GM12801 (cell line): ENCODE data around the gene CTXN2.

Source experiments
- TF ChIP-seq, protein P1 (sequence below): IDR thresholded peaks from one replicate; pipeline ENCODE4 v1.5.1; 2011; ENCODE audit warnings: control low read depth; ENCODE audit not compliant: insufficient read length; ENCODE audit errors: extremely low read depth

CTXN2 gene

GRCh38 chr15:48168616-48169015 lies 22.8 kb upstream of the CTXN2 start:
- TF ChIP-seq, protein P1, sequence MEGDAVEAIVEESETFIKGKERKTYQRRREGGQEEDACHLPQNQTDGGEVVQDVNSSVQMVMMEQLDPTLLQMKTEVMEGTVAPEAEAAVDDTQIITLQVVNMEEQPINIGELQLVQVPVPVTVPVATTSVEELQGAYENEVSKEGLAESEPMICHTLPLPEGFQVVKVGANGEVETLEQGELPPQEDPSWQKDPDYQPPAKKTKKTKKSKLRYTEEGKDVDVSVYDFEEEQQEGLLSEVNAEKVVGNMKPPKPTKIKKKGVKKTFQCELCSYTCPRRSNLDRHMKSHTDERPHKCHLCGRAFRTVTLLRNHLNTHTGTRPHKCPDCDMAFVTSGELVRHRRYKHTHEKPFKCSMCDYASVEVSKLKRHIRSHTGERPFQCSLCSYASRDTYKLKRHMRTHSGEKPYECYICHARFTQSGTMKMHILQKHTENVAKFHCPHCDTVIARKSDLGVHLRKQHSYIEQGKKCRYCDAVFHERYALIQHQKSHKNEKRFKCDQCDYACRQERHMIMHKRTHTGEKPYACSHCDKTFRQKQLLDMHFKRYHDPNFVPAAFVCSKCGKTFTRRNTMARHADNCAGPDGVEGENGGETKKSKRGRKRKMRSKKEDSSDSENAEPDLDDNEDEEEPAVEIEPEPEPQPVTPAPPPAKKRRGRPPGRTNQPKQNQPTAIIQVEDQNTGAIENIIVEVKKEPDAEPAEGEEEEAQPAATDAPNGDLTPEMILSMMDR = no peak

- TF ChIP-seq, protein P1 = no peak
Observed at GRCh38 chr15:48170981-48171380, 20.5 kb upstream of the CTXN2 start.

DNA sequence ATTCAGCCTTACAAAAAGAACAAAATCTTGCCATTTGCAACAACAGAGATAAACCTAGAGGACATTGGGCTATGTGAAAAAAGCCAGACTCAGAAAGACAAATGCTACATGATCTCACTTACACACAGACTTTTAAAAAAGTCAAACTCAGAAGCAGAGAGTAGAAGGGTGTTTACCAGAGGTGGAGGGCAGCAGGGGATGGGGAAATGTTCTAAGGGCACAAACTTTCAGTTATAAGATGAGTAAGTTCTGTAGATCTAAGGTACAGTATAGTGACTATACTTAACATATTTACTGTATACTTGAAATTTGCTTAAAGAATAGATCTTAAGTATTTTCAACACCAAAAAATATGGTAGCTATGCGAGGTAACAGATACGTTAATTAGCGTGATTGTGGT lies 16.3 kb upstream of the CTXN2 start:
- TF ChIP-seq, protein P1 = no peak

DNA sequence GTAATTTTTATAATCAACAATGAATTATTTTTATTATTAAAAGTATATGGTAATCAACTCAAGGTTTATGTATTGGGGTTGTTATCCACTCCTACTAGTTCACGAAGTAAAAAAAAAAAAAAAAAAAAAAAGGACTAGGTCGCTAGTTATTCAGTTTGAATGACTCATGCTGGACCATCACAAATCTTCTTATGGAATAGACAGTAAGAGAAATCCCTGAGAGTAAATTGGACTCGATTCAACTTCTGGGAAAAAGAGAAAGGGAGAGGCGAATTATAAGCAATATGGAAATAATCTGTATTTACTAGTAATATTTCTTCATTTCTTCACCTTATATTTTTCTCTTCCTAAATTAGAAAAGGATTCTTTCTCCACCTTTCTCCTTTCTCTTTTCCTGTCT lies 15.4 kb upstream of the CTXN2 start:
- TF ChIP-seq, protein P1 = no peak

- TF ChIP-seq, protein P1 = no peak
Observed at GRCh38 chr15:48176957-48177356, 14.5 kb upstream of the CTXN2 start.

DNA sequence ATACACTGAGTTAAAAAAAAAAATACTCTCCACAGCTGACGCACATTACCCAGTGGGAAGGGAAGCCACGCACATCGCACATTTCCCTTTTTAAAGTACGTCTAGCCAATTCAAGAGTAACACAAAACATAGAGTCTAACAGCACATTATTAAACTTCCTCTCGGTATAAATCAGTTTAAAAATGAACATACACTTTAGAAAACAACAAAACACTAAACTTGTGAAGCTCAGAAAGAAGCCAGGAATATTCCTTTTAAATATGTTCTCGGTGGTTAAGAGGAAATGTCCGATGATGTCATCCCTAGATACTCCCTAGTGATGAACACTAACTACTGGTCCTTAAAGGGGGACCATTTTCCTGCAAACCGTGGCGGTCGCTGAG lies 14.1 kb upstream of the CTXN2 start:
- TF ChIP-seq, protein P1 = no peak

DNA sequence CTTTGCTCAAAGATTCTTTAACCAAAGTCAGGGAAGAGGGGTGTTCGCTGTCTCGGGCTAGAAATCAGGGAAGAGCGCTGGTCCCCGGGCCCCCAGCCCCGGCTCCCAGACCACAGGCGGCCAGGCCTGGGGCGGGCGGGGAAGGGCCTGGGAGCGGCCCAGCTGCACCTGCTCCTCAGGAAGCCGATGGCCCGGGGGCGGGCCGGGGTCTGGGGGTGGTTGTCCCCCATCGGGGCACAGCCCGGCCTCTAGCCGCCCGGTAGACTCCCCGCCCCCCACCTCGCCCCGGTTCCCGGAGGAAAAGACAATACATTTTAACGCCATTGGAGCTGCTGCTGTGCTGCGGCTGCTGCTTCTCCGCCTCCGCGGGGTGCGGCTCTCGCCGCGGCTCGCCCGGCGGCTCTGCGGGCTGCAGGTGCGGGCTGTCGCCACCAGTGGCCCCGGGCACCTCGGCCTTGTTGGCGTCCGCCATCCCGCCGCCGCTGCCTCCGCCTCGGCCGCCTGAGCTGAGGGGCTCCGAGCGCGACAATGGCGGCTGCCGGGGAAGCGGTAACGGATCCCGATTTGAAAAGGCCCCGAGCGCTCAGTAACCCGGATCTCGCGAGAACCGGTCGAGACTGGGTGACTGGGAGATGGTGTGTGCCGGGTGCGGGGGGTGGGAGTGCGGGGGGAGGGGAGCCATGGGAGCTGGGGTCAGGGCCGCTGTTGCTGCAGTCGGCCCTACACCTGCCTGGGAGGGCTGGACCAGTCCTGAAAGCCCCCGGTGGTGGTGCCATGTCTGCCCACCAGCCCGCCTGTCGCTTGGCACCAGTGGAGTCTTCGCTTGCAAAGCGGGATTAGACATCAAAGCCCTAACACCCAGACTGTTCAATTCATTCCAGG lies 13.5 kb upstream of the CTXN2 start, which contains the start of gene MYEF2:
Gene MYEF2 (minus strand): TSS at position 530 of the 882 bp plus-strand sequence. CDS start 58 bp downstream, at position 472.
- TF ChIP-seq, protein P1 = no peak
